Spleen (tissue), 7 donors: ENCODE measurements around the gene GPR34.

Experiments
- CTCF ChIP-seq, 11 experiments: fragments of 200-600 bp in 7 of 11; fragments of 450-650 bp in 4 of 11; sonication (generic) in 4 of 11; IDR thresholded peaks in 8 of 11; conservative IDR thresholded peaks in 3 of 11; 1 replicate in 7 of 11; 2 replicates in 4 of 11; pipeline versions ENCODE4 v1.4.0 to v1.8.0; 2016 to 2021; ENCODE audit warnings: antibody characterized with exemption in 11 of 11, inconsistent platforms in 4 of 11, mild to moderate bottlenecking in 1 of 11
- POLR2AphosphoS5 ChIP-seq, 3 donors: sonication (generic); formaldehyde crosslinking; IDR thresholded peaks; one replicate each; pipeline ENCODE4 v1.5.1; 2017; ENCODE audit warnings: antibody characterized with exemption in 3 of 3
- donor health status: DM: no; HTN: no; CAD: no; lungs with moderate emphysema.
- donor health status: DM: no; HTN: no; CAD: no.
- donor health status: DM: no; HTN: no; CAD: no.

DNA sequence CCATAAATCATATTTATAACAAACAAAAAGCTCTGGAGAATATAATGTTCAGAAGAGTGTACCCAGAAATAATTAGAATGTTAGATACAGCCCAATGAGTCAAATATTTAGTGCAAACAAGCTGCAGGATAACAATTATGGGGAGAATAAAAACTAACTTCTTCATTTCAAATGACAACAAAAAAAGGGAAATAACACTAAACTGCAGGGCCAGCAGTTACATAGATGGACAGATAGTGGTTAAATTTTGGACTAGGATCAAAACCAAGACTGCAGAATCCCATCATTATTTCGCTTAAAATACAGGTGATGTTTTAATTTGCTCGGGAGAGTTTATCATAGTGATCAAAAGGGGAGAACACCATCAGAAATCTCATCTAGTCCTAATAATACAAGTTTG is 617 bp upstream of the GPR34 start:
- TF ChIP-seq CTCF (IDR thresholded peaks at IDR 0.05 in 8 of 11, conservative IDR thresholded peaks at IDR 0.05 in 3 of 11), result no peak
- no peak for TF ChIP-seq POLR2AphosphoS5 (IDR thresholded peaks at IDR 0.05)
